PFSK-1 (cell line): ENCODE results near the gene PRKAG2.

Experiments used
- POLR2AphosphoS5 ChIP-seq: IDR thresholded peaks from 2 replicates; pipeline ENCODE4 v1.6.1; 2012; ENCODE audit warnings: low read depth, mild to moderate bottlenecking, control low read depth, low read length, moderate library complexity
- REST ChIP-seq, 2 experiments: IDR thresholded peaks; 2 replicates each; pipeline versions ENCODE4 v1.6.1 to v1.8.0; 2011 to 2012; ENCODE audit warnings: low read depth in 2 of 2, low read length in 2 of 2, control low read depth in 1 of 2, inconsistent platforms in 1 of 2, mild to moderate bottlenecking in 1 of 2, moderate library complexity in 1 of 2; ENCODE audit not compliant: insufficient read depth in 1 of 2
- TAF1 ChIP-seq: IDR thresholded peaks from 2 replicates; pipeline ENCODE4 v1.6.1; 2012; ENCODE audit warnings: low read length, control low read depth, borderline replicate concordance; ENCODE audit not compliant: insufficient read depth

GRCh38 chr7:151672716-151673115 lies 204.2 kb downstream of the PRKAG2 start:
- TF ChIP-seq TAF1 (no peak), POLR2AphosphoS5 (no peak), REST (IDR thresholded peaks at IDR 0.05; ENCODE audit: insufficient read depth in 1 of 2, low read depth in 2 of 2, low read length in 2 of 2) (no peak)
